22Rv1 (cell line): ENCODE results near the gene TMEM19.

ENCODE experiments used
- CTCF ChIP-seq: fragments of 450-650 bp; IDR thresholded peaks from 2 replicates; pipeline ENCODE4 v1.5.1; 2017; ENCODE audit warnings: mild to moderate bottlenecking
- ZFX ChIP-seq: fragments of 450-650 bp; IDR thresholded peaks from 2 replicates; pipeline ENCODE4 v1.6.1; 2017; ENCODE audit warnings: antibody characterized with exemption, borderline replicate concordance

DNA sequence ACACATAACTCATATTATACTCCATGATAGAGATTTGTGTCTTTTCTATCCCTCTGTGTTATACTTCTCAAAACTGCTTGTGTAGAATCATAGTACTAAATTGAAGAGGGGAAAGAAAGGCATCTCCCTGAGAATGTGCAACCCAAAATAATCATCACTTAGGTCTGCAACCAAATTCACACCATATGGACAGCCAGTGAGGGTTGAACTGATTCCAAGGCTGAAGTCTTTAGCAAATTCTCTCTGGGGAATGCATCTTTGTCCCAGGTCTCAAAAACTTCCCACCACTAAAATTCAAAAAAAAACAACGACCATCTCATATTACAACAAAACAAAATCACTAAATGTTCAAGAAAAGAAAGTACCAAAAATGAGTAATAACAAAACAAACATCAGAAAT, 33.2 kb upstream of the TMEM19 start:
- TF ChIP-seq CTCF = no peak
- TF ChIP-seq ZFX = no peak
